Measurements from ENCODE around the gene THOP1. TPM values are rescaled to one million over a fixed set of nuclear protein-coding genes. Genes with fewer than 3 reads are reported as not detected.

THOP1 gene
- total RNA-seq, 1 donor from 2014 or later, result 45.2 TPM

DNA sequence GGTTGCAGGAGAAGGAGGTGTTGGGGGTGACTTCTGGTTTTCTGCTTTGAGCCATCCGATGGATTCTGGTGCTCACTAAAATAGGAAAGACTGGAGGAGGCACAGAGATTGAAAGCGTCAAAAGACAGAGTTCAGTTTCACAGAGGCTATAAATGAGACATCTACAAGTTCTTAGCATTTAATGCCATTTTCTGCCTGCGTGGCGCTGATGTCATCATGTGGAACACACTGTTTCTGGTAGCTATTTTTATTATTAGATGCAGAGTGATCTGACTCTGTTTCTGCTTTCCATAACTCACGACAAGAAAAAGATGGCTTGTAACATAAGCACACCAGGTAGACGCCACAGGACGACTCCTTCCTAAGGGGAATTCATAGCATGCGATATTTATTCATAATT lies 42.2 kb upstream of the THOP1 start:
- Mint-ChIP-seq H3K27ac (ENCODE audit: unreplicated experiment) (no peak overlapping the region), H3K9me3 (ENCODE audit: unreplicated experiment) (no peaks in the 10 kb centered on the region), H3K27me3 (ENCODE audit: unreplicated experiment) (peaks cover 13% of the 10 kb centered on the region), H3K36me3 (ENCODE audit: unreplicated experiment) (no peaks in the 10 kb centered on the region), H3K4me1 (ENCODE audit: unreplicated experiment) (peaks cover 8% of the 10 kb centered on the region), H3K4me3 (ENCODE audit: unreplicated experiment) (no peak overlapping the region)
- TF ChIP-seq CTCF (IDR thresholded peaks at IDR 0.05), result no peak
- DNase-seq (ENCODE audit: extremely low spot score, unreplicated experiment), result no peak

GRCh38 chr19:2744113-2744512 lies 41.2 kb upstream of the THOP1 start:
- no peaks in the 10 kb centered on the region for H3K36me3 Mint-ChIP-seq (ENCODE audit: unreplicated experiment)

GRCh38 chr19:2747349-2747748 lies 38.0 kb upstream of the THOP1 start:
- no peak overlapping the region for H3K4me3 Mint-ChIP-seq (ENCODE audit: unreplicated experiment)
- H3K9me3 Mint-ChIP-seq (ENCODE audit: unreplicated experiment), result no peaks in the 10 kb centered on the region
- peaks cover 12% of the 10 kb centered on the region for H3K27me3 Mint-ChIP-seq (ENCODE audit: unreplicated experiment)
- H3K27ac Mint-ChIP-seq (ENCODE audit: unreplicated experiment), result no peak overlapping the region
- no peaks in the 10 kb centered on the region for H3K4me1 Mint-ChIP-seq (ENCODE audit: unreplicated experiment)
- H3K36me3 Mint-ChIP-seq (ENCODE audit: unreplicated experiment), result no peaks in the 10 kb centered on the region
- no peak for DNase-seq (ENCODE audit: extremely low spot score, unreplicated experiment)
- TF ChIP-seq CTCF (IDR thresholded peaks at IDR 0.05), result no peak

More at GRCh38 chr19:2744113-2744512, 41.2 kb upstream of the THOP1 start:
- DNase-seq (ENCODE audit: extremely low spot score, unreplicated experiment), result no peak
- Mint-ChIP-seq H3K4me3 (ENCODE audit: unreplicated experiment) (no peak overlapping the region), H3K27me3 (ENCODE audit: unreplicated experiment) (peaks cover 13% of the 10 kb centered on the region), H3K9me3 (ENCODE audit: unreplicated experiment) (no peaks in the 10 kb centered on the region), H3K4me1 (ENCODE audit: unreplicated experiment) (peaks cover 7% of the 10 kb centered on the region), H3K27ac (ENCODE audit: unreplicated experiment) (no peak overlapping the region)
- TF ChIP-seq CTCF (IDR thresholded peaks at IDR 0.05), result no peak

DNA sequence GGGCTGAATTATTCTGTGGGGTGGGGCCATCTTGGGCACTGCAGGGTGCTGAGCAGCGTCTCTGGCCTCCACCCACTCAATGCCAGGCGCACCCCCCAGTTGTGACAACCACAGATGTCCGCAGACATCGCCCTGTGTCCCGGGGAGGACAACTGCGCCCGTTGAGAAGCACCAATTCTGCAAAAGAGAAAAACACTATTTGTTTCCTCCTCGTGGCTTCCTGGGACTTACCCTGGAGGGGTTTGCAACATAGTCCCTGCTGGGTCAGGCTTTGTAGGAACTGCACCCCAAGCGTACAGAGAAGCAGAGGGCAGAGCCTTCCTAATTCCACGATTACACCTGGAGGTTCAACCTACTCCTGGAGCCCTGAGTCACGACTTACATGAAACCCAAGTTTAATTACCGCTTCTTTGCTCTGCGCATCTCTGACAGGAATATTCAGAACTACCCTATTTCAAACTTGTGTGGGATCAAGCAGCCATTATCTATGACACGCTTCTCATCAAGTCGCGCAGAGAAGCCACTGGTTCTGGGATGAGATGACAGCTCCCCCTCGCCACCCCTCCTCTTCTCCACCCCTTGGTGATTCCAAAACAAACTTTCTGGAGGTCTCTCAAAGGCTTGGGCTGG lies 34.4 kb upstream of the THOP1 start:
- no peak for TF ChIP-seq CTCF (IDR thresholded peaks at IDR 0.05)
- peaks cover 4% of the 10 kb centered on the region for H3K36me3 Mint-ChIP-seq (ENCODE audit: unreplicated experiment)
- H3K9me3 Mint-ChIP-seq (ENCODE audit: unreplicated experiment), result no peaks in the 10 kb centered on the region
- H3K4me1 Mint-ChIP-seq (ENCODE audit: unreplicated experiment), result no peaks in the 10 kb centered on the region
- H3K27ac Mint-ChIP-seq (ENCODE audit: unreplicated experiment), result no peak overlapping the region
- no peak overlapping the region for H3K4me3 Mint-ChIP-seq (ENCODE audit: unreplicated experiment)
- no peaks in the 10 kb centered on the region for H3K27me3 Mint-ChIP-seq (ENCODE audit: unreplicated experiment)
- DNase-seq (ENCODE audit: extremely low spot score, unreplicated experiment), result no peak

GRCh38 chr19:2751438-2751830 lies 33.9 kb upstream of the THOP1 start:
- peaks cover 9% of the 10 kb centered on the region for H3K36me3 Mint-ChIP-seq (ENCODE audit: unreplicated experiment)
- no peak for TF ChIP-seq CTCF (IDR thresholded peaks at IDR 0.05)
- H3K4me3 Mint-ChIP-seq (ENCODE audit: unreplicated experiment), result no peak overlapping the region
- H3K27me3 Mint-ChIP-seq (ENCODE audit: unreplicated experiment), result no peaks in the 10 kb centered on the region
- no peaks in the 10 kb centered on the region for H3K9me3 Mint-ChIP-seq (ENCODE audit: unreplicated experiment)
- no peaks in the 10 kb centered on the region for H3K4me1 Mint-ChIP-seq (ENCODE audit: unreplicated experiment)
- no peak overlapping the region for H3K27ac Mint-ChIP-seq (ENCODE audit: unreplicated experiment)
- no peak for DNase-seq (ENCODE audit: extremely low spot score, unreplicated experiment)
